GM23338 (cell line): Measurements from ENCODE around the gene OMP. TPM values are rescaled to one million over a fixed set of nuclear protein-coding genes. Genes with fewer than 3 reads are reported as not detected.

Experiments used
- ATAC-seq: fragments of 200-7000 bp; cut with Tn5 transposase; 3 replicates; pipeline ENCODE4 v1.9.1; 2020
- DNase-seq: peaks from one replicate; pipeline ENCODE4 v3.0.0-alpha.2; 2015; ENCODE audit warnings: low spot score
- H2AFZ ChIP-seq: fragments of 200-600 bp; sonication (generic); 2 replicates; pipeline ENCODE4 v1.8.0; 2016; ENCODE audit warnings: antibody characterized with exemption, mild to moderate bottlenecking, moderate library complexity
- H3F3A ChIP-seq: fragments of 200-600 bp; sonication (generic); replicated peaks from 2 replicates; pipeline ENCODE4 v1.8.0; 2017; ENCODE audit warnings: antibody characterized with exemption, mixed run types, low read depth
- H3K27ac ChIP-seq: fragments of 200-600 bp; sonication (generic); 2 replicates; pipeline ENCODE4 v1.6.1; 2016; ENCODE audit warnings: low read depth
- H3K27me3 ChIP-seq: fragments of 200-600 bp; sonication (generic); 2 replicates; pipeline ENCODE4 v1.8.0; 2016; ENCODE audit warnings: mild to moderate bottlenecking, mixed run types, moderate library complexity; ENCODE audit not compliant: insufficient read depth
- H3K36me3 ChIP-seq: fragments of 200-600 bp; sonication (generic); 2 replicates; pipeline ENCODE4 v1.8.0; 2016; ENCODE audit warnings: mild to moderate bottlenecking; ENCODE audit not compliant: insufficient read depth
- H3K4me1 ChIP-seq: fragments of 200-600 bp; sonication (generic); 2 replicates; pipeline ENCODE4 v1.8.0; 2016; ENCODE audit warnings: mild to moderate bottlenecking, moderate library complexity; ENCODE audit not compliant: insufficient read depth
- H3K4me2 ChIP-seq: fragments of 200-600 bp; sonication (generic); 2 replicates; pipeline ENCODE4 v1.7.1; 2017; ENCODE audit warnings: mixed run types
- H3K4me3 ChIP-seq: fragments of 200-600 bp; sonication (generic); 2 replicates; pipeline ENCODE4 v1.6.1; 2016; ENCODE audit warnings: mixed run types
- H3K79me2 ChIP-seq: fragments of 200-600 bp; sonication (generic); replicated peaks from 2 replicates; pipeline ENCODE4 v1.8.0; 2017; ENCODE audit warnings: mild to moderate bottlenecking; ENCODE audit not compliant: insufficient read depth
- H3K9me2 ChIP-seq: fragments of 200-600 bp; sonication (generic); 2 replicates; pipeline ENCODE4 v1.8.0; 2017; ENCODE audit not compliant: insufficient read depth
- H4K20me1 ChIP-seq: fragments of 200-600 bp; sonication (generic); replicated peaks from 2 replicates; pipeline ENCODE4 v1.8.0; 2017; ENCODE audit warnings: mild to moderate bottlenecking; ENCODE audit not compliant: insufficient read depth
- H3K27ac Mint-ChIP-seq: 2 replicates; pipeline ENCODE4 v1.8.0; 2020; ENCODE audit warnings: inconsistent platforms, mild to moderate bottlenecking, moderate library complexity, mixed read lengths
- H3K27me3 Mint-ChIP-seq: 3 replicates; pipeline ENCODE4 v1.8.0; 2022; ENCODE audit warnings: low read depth, mild to moderate bottlenecking, moderate library complexity, mixed read lengths, inconsistent platforms; ENCODE audit not compliant: insufficient read depth, poor library complexity
- H3K36me3 Mint-ChIP-seq: 3 replicates; pipeline ENCODE4 v1.8.0; 2021; ENCODE audit warnings: low read depth, mild to moderate bottlenecking, inconsistent platforms, moderate library complexity, mixed read lengths
- H3K4me1 Mint-ChIP-seq: 3 replicates; pipeline ENCODE4 v1.8.0; 2020; ENCODE audit warnings: mild to moderate bottlenecking, inconsistent platforms, mixed read lengths
- H3K4me3 Mint-ChIP-seq: 3 replicates; pipeline ENCODE4 v1.8.0; 2021; ENCODE audit warnings: moderate library complexity, mild to moderate bottlenecking, inconsistent platforms, mixed read lengths
- H3K9me3 Mint-ChIP-seq: 3 replicates; pipeline ENCODE4 v1.8.0; 2020; ENCODE audit warnings: moderate library complexity, mild to moderate bottlenecking, inconsistent platforms, mixed read lengths
- CREB1 ChIP-seq: fragments of 250-450 bp; sonication (Bioruptor Pico); IDR thresholded peaks from 2 replicates; pipeline ENCODE4 v1.5.0; 2020; ENCODE audit warnings: low read depth, mild to moderate bottlenecking, moderate library complexity
- CTCF ChIP-seq, 2 experiments: fragments of 200-600 bp in 1 of 2; sonication (generic) in 1 of 2; conservative IDR thresholded peaks; 2 replicates each; pipeline versions ENCODE4 v1.5.1 to v1.6.1; 2016 to 2017; ENCODE audit warnings: antibody characterized with exemption in 2 of 2, low read depth in 2 of 2, mild to moderate bottlenecking in 2 of 2, moderate library complexity in 1 of 2
- ETS1 ChIP-seq: IDR thresholded peaks from 2 replicates; pipeline ENCODE4 v1.6.1; 2016; ENCODE audit warnings: antibody characterized with exemption
- EZH2 ChIP-seq: fragments of 200-600 bp; sonication (generic); IDR thresholded peaks from one replicate; pipeline ENCODE4 v1.8.0; 2017; ENCODE audit warnings: antibody characterized with exemption, mild to moderate bottlenecking, low read depth; ENCODE audit not compliant: unreplicated experiment
- EZH2phosphoT487 ChIP-seq: fragments of 200-600 bp; sonication (generic); IDR thresholded peaks from one replicate; pipeline ENCODE4 v1.8.1; 2018; ENCODE audit warnings: antibody characterized with exemption; ENCODE audit not compliant: unreplicated experiment
- JUNB ChIP-seq: IDR thresholded peaks from one replicate; pipeline ENCODE4 v1.6.1; 2016; ENCODE audit warnings: antibody characterized with exemption; ENCODE audit not compliant: unreplicated experiment
- NANOG ChIP-seq: IDR thresholded peaks from 2 replicates; pipeline ENCODE4 v1.6.1; 2016; ENCODE audit warnings: antibody characterized with exemption, borderline replicate concordance
- POLR2AphosphoS5 ChIP-seq: IDR thresholded peaks from 2 replicates; pipeline ENCODE4 v1.6.1; 2016; ENCODE audit warnings: antibody characterized with exemption, low read depth
- REST ChIP-seq: IDR thresholded peaks from one replicate; pipeline ENCODE4 v1.6.1; 2018; ENCODE audit warnings: antibody characterized with exemption; ENCODE audit not compliant: unreplicated experiment
- STAT1 ChIP-seq: IDR thresholded peaks from one replicate; pipeline ENCODE4 v1.6.1; 2016; ENCODE audit warnings: antibody characterized with exemption; ENCODE audit not compliant: unreplicated experiment
- ZNF114 ChIP-seq: fragments of 250-450 bp; sonication (Bioruptor Pico); IDR thresholded peaks from 2 replicates; pipeline ENCODE4 v1.5.0; 2020; ENCODE audit warnings: mild to moderate bottlenecking, moderate library complexity
- ZNF331 ChIP-seq: fragments of 250-450 bp; sonication (Bioruptor Pico); IDR thresholded peaks from 2 replicates; pipeline ENCODE4 v1.5.0; 2020; ENCODE audit warnings: low read depth, mild to moderate bottlenecking, moderate library complexity
- ZNF462 ChIP-seq: fragments of 250-450 bp; sonication (Bioruptor Pico); IDR thresholded peaks from 2 replicates; pipeline ENCODE4 v1.5.0; 2020; ENCODE audit warnings: mild to moderate bottlenecking, moderate library complexity
- polyA plus RNA-seq: library from polyadenylated mRNA; unstranded; fragments of >200 nt; fragmentation: Nextera tagmentation; extraction: Ambion mirVana; gene quantifications from 2 replicates; pipeline ENCODE4 v1.2.1, GENCODE V29; 2016
- total RNA-seq: library from RNA; depleted of rRNA; stranded (reverse); fragments of >200 nt; shearing (Covaris generic); gene quantifications from 2 replicates; pipeline ENCODE4 v1.2.3, GENCODE V29; 2014

The OMP gene
- total and polyA plus RNA-seq, 2 experiments from 2014 or later: 1.0 TPM; not detected in 1

DNA sequence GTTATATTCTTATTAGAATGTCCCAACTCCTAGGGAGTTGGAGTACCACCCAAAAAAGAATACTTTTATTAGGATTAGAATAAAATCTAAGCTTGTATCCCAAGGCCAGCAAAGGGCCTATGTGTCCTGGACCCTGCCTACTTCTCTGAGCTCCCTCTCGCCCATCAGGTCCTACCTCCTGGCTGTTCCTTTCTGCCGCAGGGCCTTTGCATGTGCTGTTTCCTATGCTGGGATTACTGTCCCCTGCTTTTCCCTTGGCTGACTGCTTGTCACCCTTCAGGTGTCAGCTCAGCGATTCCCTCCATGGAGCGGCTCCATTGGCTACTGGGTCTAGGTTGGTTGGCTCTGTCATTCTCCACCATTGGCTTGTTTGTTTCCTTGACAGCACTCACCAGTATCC is 38.8 kb downstream of the OMP start:
- H4K20me1 ChIP-seq: no peaks in the 10 kb centered on the region
- H3F3A ChIP-seq: no peaks in the 10 kb centered on the region
- no peaks in the 10 kb centered on the region for H3K36me3 ChIP-seq
- Mint-ChIP-seq H3K27ac (no peak overlapping the region), H3K36me3 (no peaks in the 10 kb centered on the region), H3K4me3 (no peak overlapping the region), H3K27me3 (peaks cover 4% of the 10 kb centered on the region), H3K9me3 (no peaks in the 10 kb centered on the region), H3K4me1 (peaks cover 16% of the 10 kb centered on the region)
- no peak for TF ChIP-seq NANOG
- TF ChIP-seq CREB1 (CRISPR knock-in tag): no peak
- TF ChIP-seq ZNF462 (CRISPR knock-in tag): no peak
- no peak for TF ChIP-seq ZNF114 (CRISPR knock-in tag)
- TF ChIP-seq JUNB: no peak
- TF ChIP-seq ETS1: no peak
- no peak for TF ChIP-seq REST
- TF ChIP-seq EZH2: no peak
- TF ChIP-seq POLR2AphosphoS5: no peak
- TF ChIP-seq CTCF (conservative IDR thresholded peaks at IDR 0.05; ENCODE audit: low read depth in 2 of 2): no peak
- TF ChIP-seq STAT1: no peak
- TF ChIP-seq ZNF331 (CRISPR knock-in tag): no peak
- no peak for TF ChIP-seq EZH2phosphoT487
- no peak overlapping the region for H3K4me2 ChIP-seq
- no peaks in the 10 kb centered on the region for H3K9me2 ChIP-seq
- H3K27me3 ChIP-seq: no peaks in the 10 kb centered on the region
- H3K4me1 ChIP-seq: peaks cover 3% of the 10 kb centered on the region; the same call in 1 of the 2 replicates
- DNase-seq (no peak), ATAC-seq (no peak)
- no peaks in the 10 kb centered on the region for H3K79me2 ChIP-seq
- no peak overlapping the region for H3K27ac ChIP-seq
- no peak overlapping the region for H2AFZ ChIP-seq
- no peak overlapping the region for H3K4me3 ChIP-seq
